Measurements from ENCODE around the gene HES7. TPM values are rescaled to one million over a fixed set of nuclear protein-coding genes. Genes with fewer than 3 reads are reported as not detected.

Gene HES7
- total and polyA plus RNA-seq, 4 donors, result not detected

DNA sequence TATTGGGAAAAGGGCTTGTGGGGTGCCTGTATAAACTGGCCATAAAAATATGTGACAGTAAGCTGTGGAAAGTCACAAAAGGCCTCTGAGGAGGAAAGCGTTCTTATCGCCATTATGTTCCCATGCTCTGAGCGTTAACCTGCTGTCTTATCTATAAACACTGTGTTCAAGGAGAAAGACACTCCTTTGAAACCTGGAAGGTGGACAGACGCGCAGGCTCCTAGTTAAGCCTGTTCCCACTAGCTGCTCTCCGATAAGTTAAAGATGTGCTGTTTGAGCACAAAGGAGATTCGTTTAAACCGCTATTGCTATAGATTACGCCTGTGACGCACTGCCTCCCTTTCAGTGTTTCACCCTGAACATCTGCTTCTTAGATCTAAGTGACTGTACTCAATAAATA, 41.6 kb downstream of the HES7 start:
- no peak for DNase-seq (ENCODE audit: low spot score)
- TF ChIP-seq FOXA1 (IDR thresholded peaks at IDR 0.05) (no peak), RXRA (IDR thresholded peaks at IDR 0.05) (no peak)
- TF ChIP-seq, protein P1, sequence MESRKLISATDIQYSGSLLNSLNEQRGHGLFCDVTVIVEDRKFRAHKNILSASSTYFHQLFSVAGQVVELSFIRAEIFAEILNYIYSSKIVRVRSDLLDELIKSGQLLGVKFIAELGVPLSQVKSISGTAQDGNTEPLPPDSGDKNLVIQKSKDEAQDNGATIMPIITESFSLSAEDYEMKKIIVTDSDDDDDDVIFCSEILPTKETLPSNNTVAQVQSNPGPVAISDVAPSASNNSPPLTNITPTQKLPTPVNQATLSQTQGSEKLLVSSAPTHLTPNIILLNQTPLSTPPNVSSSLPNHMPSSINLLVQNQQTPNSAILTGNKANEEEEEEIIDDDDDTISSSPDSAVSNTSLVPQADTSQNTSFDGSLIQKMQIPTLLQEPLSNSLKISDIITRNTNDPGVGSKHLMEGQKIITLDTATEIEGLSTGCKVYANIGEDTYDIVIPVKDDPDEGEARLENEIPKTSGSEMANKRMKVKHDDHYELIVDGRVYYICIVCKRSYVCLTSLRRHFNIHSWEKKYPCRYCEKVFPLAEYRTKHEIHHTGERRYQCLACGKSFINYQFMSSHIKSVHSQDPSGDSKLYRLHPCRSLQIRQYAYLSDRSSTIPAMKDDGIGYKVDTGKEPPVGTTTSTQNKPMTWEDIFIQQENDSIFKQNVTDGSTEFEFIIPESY (IDR thresholded peaks at IDR 0.05), result no peak
- TF ChIP-seq, protein P2, sequence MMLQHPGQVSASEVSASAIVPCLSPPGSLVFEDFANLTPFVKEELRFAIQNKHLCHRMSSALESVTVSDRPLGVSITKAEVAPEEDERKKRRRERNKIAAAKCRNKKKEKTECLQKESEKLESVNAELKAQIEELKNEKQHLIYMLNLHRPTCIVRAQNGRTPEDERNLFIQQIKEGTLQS (IDR thresholded peaks at IDR 0.05), result no peak
- no peaks in the 10 kb centered on the region for H3K36me3 ChIP-seq (ENCODE audit: control insufficient read depth in 4 of 4, insufficient read depth in 3 of 4, low read depth in 1 of 4, low read length in 3 of 4)
- H3K4me1 ChIP-seq (ENCODE audit: control insufficient read depth in 4 of 4, insufficient read depth in 4 of 4, low read length in 3 of 4), result peaks cover 5 to 13% (median 10%) of the 10 kb centered on the region in 4 donors
- no peak overlapping the region for H3K27ac ChIP-seq (ENCODE audit: low read depth in 1 of 2, low read length in 2 of 2)
- no peaks in the 10 kb centered on the region for H3K9me3 ChIP-seq (ENCODE audit: control insufficient read depth in 4 of 4, low read length in 3 of 4)
- H3K9ac ChIP-seq (ENCODE audit: low read depth in 1 of 2, low read length in 2 of 2), result no peak overlapping the region
- WGBS, result 89% methylated on average over 10 of the region's 10 CpGs
- H3K27me3 ChIP-seq (ENCODE audit: control insufficient read depth in 4 of 4, insufficient read depth in 4 of 4, low read length in 3 of 4), result peaks cover 2 to 10% (median 4%) of the 10 kb centered on the region in 4 donors
- H3K4me3 ChIP-seq (ENCODE audit: low read depth in 1 of 3, low read length in 3 of 3), result no peak overlapping the region

GRCh38 chr17:8081876-8082275, 42.0 kb downstream of the HES7 start:
- peaks cover 5 to 13% (median 10%) of the 10 kb centered on the region in 4 donors for H3K4me1 ChIP-seq (ENCODE audit: control insufficient read depth in 4 of 4, insufficient read depth in 4 of 4, low read length in 3 of 4)
- no peak overlapping the region for H3K27ac ChIP-seq (ENCODE audit: low read depth in 1 of 2, low read length in 2 of 2)
- H3K27me3 ChIP-seq (ENCODE audit: control insufficient read depth in 4 of 4, insufficient read depth in 4 of 4, low read length in 3 of 4), result peaks cover 2 to 14% (median 4%) of the 10 kb centered on the region in 4 donors
- no peaks in the 10 kb centered on the region for H3K36me3 ChIP-seq (ENCODE audit: control insufficient read depth in 4 of 4, insufficient read depth in 3 of 4, low read depth in 1 of 4, low read length in 3 of 4)
- no peak for TF ChIP-seq EGR1 (IDR thresholded peaks at IDR 0.05; ENCODE audit: low read depth in 2 of 2)
- no peak for TF ChIP-seq FOXA2 (IDR thresholded peaks at IDR 0.05)
- H3K4me3 ChIP-seq (ENCODE audit: low read depth in 1 of 3, low read length in 3 of 3), result no peak overlapping the region
- WGBS, result 86% methylated on average over 3 of the region's 3 CpGs
- H3K9me3 ChIP-seq (ENCODE audit: control insufficient read depth in 4 of 4, low read length in 3 of 4), result no peaks in the 10 kb centered on the region
- H3K9ac ChIP-seq (ENCODE audit: low read depth in 1 of 2, low read length in 2 of 2), result no peak overlapping the region
- no peak for DNase-seq (ENCODE audit: low spot score)

GRCh38 chr17:8080799-8081219, 43.1 kb downstream of the HES7 start:
- Histone ChIP-seq H3K4me1 (ENCODE audit: control insufficient read depth in 4 of 4, insufficient read depth in 4 of 4, low read length in 3 of 4) (peaks cover 5 to 13% (median 10%) of the 10 kb centered on the region in 4 donors), H3K9ac (ENCODE audit: low read depth in 1 of 2, low read length in 2 of 2) (no peak overlapping the region), H3K27ac (ENCODE audit: low read depth in 1 of 2, low read length in 2 of 2) (no peak overlapping the region), H3K4me3 (ENCODE audit: low read depth in 1 of 3, low read length in 3 of 3) (no peak overlapping the region), H3K27me3 (ENCODE audit: control insufficient read depth in 4 of 4, insufficient read depth in 4 of 4, low read length in 3 of 4) (peaks cover 2 to 14% (median 4%) of the 10 kb centered on the region in 4 donors), H3K36me3 (ENCODE audit: control insufficient read depth in 4 of 4, insufficient read depth in 3 of 4, low read depth in 1 of 4, low read length in 3 of 4) (no peaks in the 10 kb centered on the region), H3K9me3 (ENCODE audit: control insufficient read depth in 4 of 4, low read length in 3 of 4) (no peaks in the 10 kb centered on the region)
- WGBS, result 30% methylated on average over 17 of the region's 17 CpGs
- TF ChIP-seq HNF4A (conservative IDR thresholded peaks at IDR 0.05) (no peak), REST (IDR thresholded peaks at IDR 0.05) (no peak), RXRA (IDR thresholded peaks at IDR 0.05) (no peak)
- TF ChIP-seq, protein P3, sequence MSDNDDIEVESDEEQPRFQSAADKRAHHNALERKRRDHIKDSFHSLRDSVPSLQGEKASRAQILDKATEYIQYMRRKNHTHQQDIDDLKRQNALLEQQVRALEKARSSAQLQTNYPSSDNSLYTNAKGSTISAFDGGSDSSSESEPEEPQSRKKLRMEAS (IDR thresholded peaks at IDR 0.05), result no peak
- no peak for DNase-seq (ENCODE audit: low spot score)
